Endothelial cell of umbilical vein (primary cell): ENCODE results near the gene RPL18. TPM values are rescaled to one million over a fixed set of nuclear protein-coding genes. Genes with fewer than 3 reads are reported as not detected.

Experiments used
- BruUV-seq: library from RNA; stranded (reverse); fragments of 400-500 nt; replicated peaks from 2 replicates; lab custom pipeline; 2021; lab: Mats Ljungman, UMichigan
- CTCF ChIA-PET: fragments of 300-600, 350-600 bp; sonication (Branson Sonifier 250); formaldehyde crosslinking; loops from one replicate; lab custom pipeline; 2021; ENCODE audit warnings: antibody characterized with exemption, inconsistent platforms; lab: Charles Lee
- POLR2A ChIA-PET: fragments of 300-600, 350-600 bp; sonication (Branson Sonifier 250); formaldehyde crosslinking; loops from one replicate; lab custom pipeline; 2021; ENCODE audit warnings: antibody characterized with exemption, inconsistent platforms; lab: Charles Lee
- DNase-seq: peaks from one replicate; pipeline ENCODE4 v3.0.0-alpha.2; 2011; ENCODE audit warnings: low read depth, low spot score
- FAIRE-seq: peaks from 2 replicates; lab custom pipeline; 2011; peaks lifted over from hg19 to GRCh38; lab: Jason Lieb, UNC
- H2AFZ ChIP-seq: 2 replicates; pipeline ENCODE4 v1.6.0; 2012; ENCODE audit warnings: low read depth, low read length, control low read depth, inconsistent platforms
- H3K27ac ChIP-seq: 2 replicates; pipeline ENCODE4 v1.5.1; 2011; ENCODE audit warnings: low read depth, mild to moderate bottlenecking, control low read depth, low read length, moderate library complexity; ENCODE audit not compliant: insufficient read depth
- H3K27me3 ChIP-seq, 2 experiments: 2 replicates each; pipeline versions ENCODE4 v1.6.0 to v1.6.1; 2011; ENCODE audit warnings: low read length in 2 of 2, mixed read lengths in 1 of 2; ENCODE audit not compliant: control insufficient read depth in 2 of 2, insufficient read depth in 2 of 2
- H3K36me3 ChIP-seq, 2 experiments: 2 replicates in 1 of 2; 3 replicates in 1 of 2; pipeline ENCODE4 v1.5.1; 2011; ENCODE audit warnings: low read length in 2 of 2, mild to moderate bottlenecking in 1 of 2, moderate library complexity in 1 of 2; ENCODE audit not compliant: control insufficient read depth in 2 of 2, insufficient read depth in 2 of 2; ENCODE audit errors: extremely low read depth in 1 of 2
- H3K4me1 ChIP-seq: 3 replicates; pipeline ENCODE4 v1.5.1; 2011; ENCODE audit warnings: mild to moderate bottlenecking, low read length; ENCODE audit not compliant: control insufficient read depth, insufficient read depth; ENCODE audit errors: extremely low read depth
- H3K4me2 ChIP-seq: 2 replicates; pipeline ENCODE4 v1.6.1; 2011; ENCODE audit warnings: low read length, control low read depth, mixed read lengths; ENCODE audit not compliant: insufficient read depth
- H3K4me3 ChIP-seq, 3 experiments: fragments of 200-600 bp in 1 of 3; sonication (generic), shearing (Covaris generic) in 1 of 3; replicated peaks in 1 of 3; 2 replicates each; pipeline ENCODE4 v1.5.1; 2011 to 2016; ENCODE audit warnings: control low read depth in 3 of 3, low read length in 3 of 3, mild to moderate bottlenecking in 2 of 3, inconsistent platforms in 1 of 3, low read depth in 1 of 3, moderate library complexity in 1 of 3; ENCODE audit not compliant: insufficient read depth in 1 of 3
- H3K79me2 ChIP-seq: 2 replicates; pipeline ENCODE4 v1.6.0; 2012; ENCODE audit warnings: low read length, inconsistent platforms; ENCODE audit not compliant: control insufficient read depth, insufficient read depth
- H3K9ac ChIP-seq: replicated peaks from 2 replicates; pipeline ENCODE3; 2011; ENCODE audit warnings: low read length, control low read depth; ENCODE audit not compliant: insufficient read depth; ENCODE audit errors: extremely low read depth
- H3K9me1 ChIP-seq: replicated peaks from 3 replicates; pipeline ENCODE4 v1.6.0; 2011; ENCODE audit warnings: mild to moderate bottlenecking, low read length; ENCODE audit not compliant: control insufficient read depth, insufficient read depth; ENCODE audit errors: extremely low read depth
- H3K9me3 ChIP-seq: replicated peaks from 2 replicates; pipeline ENCODE4 v1.5.1; 2012; ENCODE audit warnings: low read length, inconsistent platforms; ENCODE audit not compliant: control insufficient read depth, insufficient read depth
- H4K20me1 ChIP-seq: replicated peaks from 2 replicates; pipeline ENCODE3; 2011; ENCODE audit warnings: mild to moderate bottlenecking, low read length; ENCODE audit not compliant: control insufficient read depth, insufficient read depth; ENCODE audit errors: extremely low read depth
- CTCF ChIP-seq, 2 donors: IDR thresholded peaks; 1 replicate in 1 of 2; 2 replicates in 1 of 2; pipeline ENCODE4 v1.5.1; 2011; ENCODE audit warnings: low read length in 2 of 2, mild to moderate bottlenecking in 2 of 2, moderate library complexity in 2 of 2, control low read depth in 1 of 2, inconsistent platforms in 1 of 2, low read depth in 1 of 2; ENCODE audit not compliant: insufficient read depth in 1 of 2; ENCODE audit errors: extremely low read depth in 1 of 2
- EZH2 ChIP-seq: IDR thresholded peaks from 2 replicates; pipeline ENCODE4 v1.6.1; 2012; ENCODE audit warnings: borderline replicate concordance, low read depth, mild to moderate bottlenecking, moderate library complexity, low read length, inconsistent platforms; ENCODE audit not compliant: severe bottlenecking
- FOS ChIP-seq: IDR thresholded peaks from 2 replicates; pipeline ENCODE4 v1.6.1; 2011; ENCODE audit warnings: mild to moderate bottlenecking, low read length, moderate library complexity, borderline replicate concordance; ENCODE audit not compliant: insufficient read depth
- GATA2 ChIP-seq: IDR thresholded peaks from 2 replicates; pipeline ENCODE4 v1.7.0; 2011; ENCODE audit warnings: low read depth, mild to moderate bottlenecking, moderate library complexity, mixed read lengths, low read length; ENCODE audit not compliant: insufficient read length, insufficient read depth
- JUN ChIP-seq: IDR thresholded peaks from 2 replicates; pipeline ENCODE4 v1.6.1; 2011; ENCODE audit warnings: borderline replicate concordance, low read depth; ENCODE audit not compliant: insufficient read length, insufficient read depth
- MAX ChIP-seq: IDR thresholded peaks from 2 replicates; pipeline ENCODE4 v1.6.1; 2011; ENCODE audit not compliant: insufficient read depth, insufficient read length
- MYC ChIP-seq: IDR thresholded peaks from one replicate; pipeline ENCODE4 v1.6.1; 2011; ENCODE audit warnings: mild to moderate bottlenecking, low read depth, low read length
- POLR2A ChIP-seq: IDR thresholded peaks from 2 replicates; pipeline ENCODE4 v1.6.1; 2012; ENCODE audit warnings: low read depth, mild to moderate bottlenecking, control low read depth, low read length
- POLR2AphosphoS5 ChIP-seq: IDR thresholded peaks from 2 replicates; pipeline ENCODE4 v1.6.1; 2012; ENCODE audit warnings: low read depth, mild to moderate bottlenecking, control low read depth, low read length, moderate library complexity; ENCODE audit not compliant: insufficient read depth
- dilution Hi-C: fragments of 300-500 bp; cut with MboI; formaldehyde crosslinking; loops from one replicate; pipeline ENCODE4 v1.15.0; 2019; ENCODE audit warnings: low sequenced_read_pairs; ENCODE audit not compliant: extremely low pct_ligation_motif_present
- intact Hi-C: fragments of 100-400 bp; cut with micrococcal nuclease; formaldehyde crosslinking; loops from one replicate; pipeline ENCODE4 v1.10.0; 2022
- polyA plus RNA-seq, 4 experiments: library from polyadenylated mRNA; depleted of rRNA in 3 of 4; stranded (reverse) in 3 of 4; unstranded in 1 of 4; fragments of >200 nt; gene quantifications; 2 replicates each; pipeline versions ENCODE4 v1.2.1 to v1.2.3, GENCODE V29; 2011 to 2012; ENCODE audit warnings: missing spikeins in 1 of 4
- total RNA-seq: library from RNA; stranded (reverse); gene quantifications from 2 replicates; pipeline ENCODE4 v1.2.3, GENCODE V29; 2021

Gene RPL18
- total and polyA plus RNA-seq, 2 donors (not counting 3 experiments of a cell fraction or from before 2014, with no cell fraction given): 1,407 to 2,154 TPM

GRCh38 chr19:48638831-48639381 lies 19.9 kb upstream of the RPL18 start:
- Histone ChIP-seq H4K20me1 (no peaks in the 10 kb centered on the region), H3K36me3 (no peaks in the 10 kb centered on the region), H3K4me3 (no peak overlapping the region), H3K4me1 (peaks cover 24% of the 10 kb centered on the region), H3K4me2 (no peak overlapping the region), H3K9me1 (no peaks in the 10 kb centered on the region), H3K9ac (no peak overlapping the region), H3K79me2 (no peaks in the 10 kb centered on the region), H3K27me3 (peaks cover 5 to 13% of the 10 kb centered on the region in 2 experiments), H2AFZ (no peak overlapping the region), H3K27ac (no peak overlapping the region), H3K9me3 (no peaks in the 10 kb centered on the region)
- CTCF ChIA-PET: no interaction called here
- dilution Hi-C loops: no loop called here
- FAIRE-seq (no peak), DNase-seq (no peak)
- POLR2A ChIA-PET: interaction anchor here (0.6 kb wide), 1 partner anchor 18 kb away, joined by 9 read pairs; no protein-coding TSS in a partner anchor
- intact Hi-C loops: loop anchor here (1.0 to 10.0 kb wide), 3 partner anchors 7 to 356 kb away; partner anchors contain the start of genes CA11, GYS1 and RUVBL2
- TF ChIP-seq GATA2 (no peak), EZH2 (no peak), MAX (no peak), MYC (no peak), FOS (no peak), POLR2AphosphoS5 (no peak), JUN (no peak), POLR2A (no peak), CTCF (IDR thresholded peaks at IDR 0.05; ENCODE audit: extremely low read depth in 1 of 2, insufficient read depth in 1 of 2, low read depth in 1 of 2, low read length in 2 of 2) (no peak)
- no TSS peak for BruUV-seq
